Muscle of leg (tissue), 11 donors: ENCODE data around the gene MRPS2. TPM values are rescaled to one million over a fixed set of nuclear protein-coding genes. Genes with fewer than 3 reads are reported as not detected.

Experiments
- DNase-seq: peaks from one replicate; pipeline ENCODE4 v3.0.0; 2013
- H3K27ac ChIP-seq: one replicate; pipeline ENCODE4 v1.5.1; 2013; ENCODE audit warnings: mild to moderate bottlenecking, low read length, control low read depth
- H3K27me3 ChIP-seq: one replicate; pipeline ENCODE4 v1.6.1; 2013; ENCODE audit warnings: low read length; ENCODE audit not compliant: control insufficient read depth, insufficient read depth
- H3K36me3 ChIP-seq: one replicate; pipeline ENCODE4 v1.6.1; 2013; ENCODE audit warnings: low read length; ENCODE audit not compliant: control insufficient read depth, insufficient read depth
- H3K4me1 ChIP-seq: one replicate; pipeline ENCODE4 v1.6.1; 2013; ENCODE audit warnings: low read length; ENCODE audit not compliant: control insufficient read depth, insufficient read depth
- H3K4me3 ChIP-seq: one replicate; pipeline ENCODE4 v1.5.1; 2013; ENCODE audit warnings: low read length, control low read depth
- H3K9me3 ChIP-seq: replicated peaks from 2 replicates; pipeline ENCODE4 v1.6.1; 2013; ENCODE audit warnings: low read depth, low read length; ENCODE audit not compliant: control insufficient read depth
- WGBS: methylation state at CpG from one replicate; pipeline ENCODE4 v1.1.5; 2013; ENCODE audit warnings: missing lambda C conversion rate; ENCODE audit not compliant: insufficient coverage; 5-methylcytosine and 5-hydroxymethylcytosine counted together
- polyA plus RNA-seq, 8 donors: library from polyadenylated mRNA; unstranded; fragments of 120-200 nt; gene quantifications; one replicate each; pipeline versions ENCODE4 v1.2.1 to v1.2.3, GENCODE V29; 2013; ENCODE audit warnings: inconsistent platforms in 1 of 8, low replicate concordance in 1 of 8; ENCODE audit not compliant: insufficient read length in 8 of 8, insufficient read depth in 1 of 8
- total RNA-seq: library from RNA; stranded (reverse); fragments of 120-200 nt; gene quantifications from one replicate; pipeline ENCODE4 v1.2.4, GENCODE V29; 2013

Gene MRPS2
- total and polyA plus RNA-seq, 9 donors, result 15.6 to 41.6 (median 34.3) TPM

DNA sequence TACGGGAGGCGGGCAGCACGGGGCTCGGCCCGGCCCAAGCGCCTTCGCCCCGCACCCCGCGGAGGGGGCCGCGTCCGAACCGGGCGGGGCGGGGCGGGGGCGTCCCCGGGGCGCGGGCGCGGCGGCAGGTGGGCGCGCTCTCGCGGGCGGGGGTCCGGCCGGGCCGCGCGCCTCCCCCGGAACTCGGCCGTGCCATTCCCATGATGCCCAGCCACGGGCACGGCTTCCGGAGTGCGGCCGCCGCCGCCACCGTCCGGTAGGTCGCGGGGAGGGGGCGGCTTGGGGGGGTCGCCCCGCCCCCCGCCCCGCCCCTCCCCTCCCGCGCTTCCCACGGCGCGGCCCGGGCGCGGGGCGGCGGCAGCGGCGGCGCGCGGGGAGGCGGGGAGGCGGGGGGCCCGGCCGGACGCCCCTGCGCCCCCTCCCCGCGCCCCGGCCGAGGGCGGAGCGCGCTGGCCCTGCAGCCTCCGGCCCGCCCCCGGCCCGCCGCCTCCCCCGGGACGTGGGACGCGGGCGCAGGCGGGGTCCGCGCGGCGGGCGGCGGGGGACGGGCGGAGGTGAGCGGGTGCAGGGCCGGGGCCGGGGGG is 20.9 kb upstream of the MRPS2 start, which contains the start of gene PPP1R26:
Gene PPP1R26 (plus strand): TSS at position 314 of the 584 bp plus-strand sequence. CDS start 4,729 bp downstream, outside the sequence.
- Histone ChIP-seq H3K36me3 (peaks cover 14% of the 10 kb centered on the region), H3K27me3 (no peaks in the 10 kb centered on the region), H3K4me1 (peaks cover 14% of the 10 kb centered on the region), H3K27ac (no peak within 1 kb of the TSS), H3K9me3 (no peaks in the 10 kb centered on the region), H3K4me3 (peak within 1 kb of the TSS; percentile 63)
- peak; percentile 34 for DNase-seq
- under 1% methylated on average over 59 of the region's 103 CpGs for WGBS

DNA sequence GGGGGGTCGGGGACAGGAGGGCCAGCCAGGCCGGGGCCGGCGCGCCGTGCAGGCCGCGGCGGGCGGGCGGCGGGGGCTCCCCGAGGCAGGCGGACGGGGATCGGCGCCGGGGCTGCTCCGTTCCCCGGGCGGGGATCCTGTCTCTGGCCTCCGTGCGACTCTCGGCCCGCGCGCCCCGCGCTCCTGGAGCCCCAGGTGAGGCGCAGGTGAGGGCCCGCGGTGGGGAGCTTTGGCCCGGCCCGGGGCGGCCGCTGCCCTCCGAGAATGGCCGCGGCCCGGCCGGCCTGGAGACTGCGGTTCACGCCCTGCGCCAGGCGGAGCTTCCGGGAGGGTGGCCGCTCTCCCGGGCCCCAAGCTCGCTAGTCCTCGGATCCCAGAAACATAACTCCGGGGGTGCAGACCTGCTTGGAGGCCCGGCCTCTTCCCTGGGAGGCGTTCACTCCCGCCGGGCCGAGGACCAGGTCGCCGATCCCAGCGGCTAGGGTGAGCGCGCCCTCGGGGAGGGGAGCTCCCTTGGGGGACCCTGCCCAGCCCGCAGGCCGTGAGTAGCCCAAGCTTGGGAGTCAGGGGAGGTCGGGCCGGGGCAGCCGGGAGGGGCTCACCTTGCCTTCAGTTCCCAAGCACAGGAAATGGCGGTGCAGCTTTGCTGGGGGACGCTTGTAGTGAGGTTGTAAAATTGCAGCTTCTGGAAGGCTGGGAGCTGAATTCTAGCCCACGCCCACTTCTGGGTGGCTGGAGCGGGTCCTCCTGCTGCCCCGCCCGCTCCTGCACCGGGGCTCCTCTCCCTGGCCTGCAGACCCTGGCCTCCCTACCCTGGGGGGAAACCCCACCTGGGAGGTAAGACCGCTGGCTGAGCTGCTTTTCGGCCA is 20.2 kb upstream of the MRPS2 start:
- DNase-seq, result no peak
- Histone ChIP-seq H3K4me3 (peak overlapping the region; percentile 63), H3K27me3 (no peaks in the 10 kb centered on the region), H3K27ac (no peak overlapping the region), H3K4me1 (peaks cover 14% of the 10 kb centered on the region), H3K36me3 (peaks cover 22% of the 10 kb centered on the region), H3K9me3 (no peaks in the 10 kb centered on the region)
- under 1% methylated on average over 72 of the region's 76 CpGs for WGBS

DNA sequence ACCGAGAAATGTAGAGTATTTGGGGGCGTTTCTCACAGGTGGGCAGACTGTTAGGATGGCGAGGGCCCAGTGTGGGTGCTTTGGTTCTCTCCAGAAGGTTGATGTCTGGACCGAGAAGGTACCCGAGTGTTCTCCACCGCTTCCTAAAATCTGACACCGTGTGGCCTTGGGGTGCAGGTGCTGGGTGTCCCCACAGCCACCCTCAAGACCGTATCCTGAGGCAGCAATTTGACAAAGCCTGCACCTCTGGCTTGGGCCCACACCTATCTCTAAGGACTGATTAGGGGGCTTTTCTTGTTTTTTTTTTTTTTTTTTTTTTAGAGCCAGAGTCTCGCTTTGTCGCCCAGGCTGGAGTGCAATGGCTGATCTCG is 19.6 kb upstream of the MRPS2 start:
- Histone ChIP-seq H3K36me3 (peaks cover 28% of the 10 kb centered on the region), H3K27ac (no peak overlapping the region), H3K27me3 (no peaks in the 10 kb centered on the region), H3K4me3 (peak overlapping the region; percentile 63), H3K4me1 (peaks cover 14% of the 10 kb centered on the region), H3K9me3 (no peaks in the 10 kb centered on the region)
- 7% methylated on average over 7 of the region's 11 CpGs for WGBS
- no peak for DNase-seq

GRCh38 chr9:135482015-135482754 is 18.3 kb upstream of the MRPS2 start:
- no peak for DNase-seq
- H3K9me3 ChIP-seq, result no peaks in the 10 kb centered on the region
- WGBS, result 69% methylated on average over 4 of the region's 8 CpGs

GRCh38 chr9:135484460-135485277 is 15.8 kb upstream of the MRPS2 start:
- H3K4me1 ChIP-seq, result peaks cover 10% of the 10 kb centered on the region
- WGBS, result 94% methylated on average over 47 of the region's 47 CpGs
- H3K27ac ChIP-seq, result no peak overlapping the region
- peaks cover 47% of the 10 kb centered on the region for H3K36me3 ChIP-seq
- no peak for DNase-seq
- no peak overlapping the region for H3K4me3 ChIP-seq
- H3K27me3 ChIP-seq, result no peaks in the 10 kb centered on the region
- no peaks in the 10 kb centered on the region for H3K9me3 ChIP-seq

More at GRCh38 chr9:135482015-135482754, 18.3 kb upstream of the MRPS2 start:
- peaks cover 39% of the 10 kb centered on the region for H3K36me3 ChIP-seq
- no peak overlapping the region for H3K4me3 ChIP-seq
- no peaks in the 10 kb centered on the region for H3K27me3 ChIP-seq
- H3K27ac ChIP-seq, result no peak overlapping the region
- H3K4me1 ChIP-seq, result peaks cover 14% of the 10 kb centered on the region

DNA sequence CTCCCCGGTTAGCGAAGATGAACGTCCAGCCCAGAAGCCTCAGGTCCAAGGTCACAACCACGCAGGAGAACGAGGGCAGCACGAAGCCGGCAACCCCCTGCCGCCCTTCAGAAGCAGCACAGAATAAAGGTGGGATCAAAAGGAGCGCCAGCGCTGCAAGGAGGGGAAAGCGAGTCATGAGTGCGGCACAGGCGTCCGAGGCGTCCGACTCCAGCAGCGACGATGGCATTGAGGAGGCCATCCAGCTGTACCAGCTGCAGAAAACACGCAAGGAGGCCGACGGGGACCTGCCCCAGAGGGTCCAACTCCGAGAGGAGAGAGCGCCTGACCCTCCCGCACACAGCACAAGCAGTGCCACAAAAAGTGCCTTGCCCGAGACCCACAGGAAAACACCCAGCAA is 15.1 kb upstream of the MRPS2 start:
- H3K4me3 ChIP-seq, result no peak overlapping the region
- peaks cover 10% of the 10 kb centered on the region for H3K4me1 ChIP-seq
- DNase-seq, result no peak
- 90% methylated on average over 24 of the region's 25 CpGs for WGBS
- no peaks in the 10 kb centered on the region for H3K9me3 ChIP-seq
- no peaks in the 10 kb centered on the region for H3K27me3 ChIP-seq
- H3K36me3 ChIP-seq, result peaks cover 47% of the 10 kb centered on the region
- H3K27ac ChIP-seq, result no peak overlapping the region

DNA sequence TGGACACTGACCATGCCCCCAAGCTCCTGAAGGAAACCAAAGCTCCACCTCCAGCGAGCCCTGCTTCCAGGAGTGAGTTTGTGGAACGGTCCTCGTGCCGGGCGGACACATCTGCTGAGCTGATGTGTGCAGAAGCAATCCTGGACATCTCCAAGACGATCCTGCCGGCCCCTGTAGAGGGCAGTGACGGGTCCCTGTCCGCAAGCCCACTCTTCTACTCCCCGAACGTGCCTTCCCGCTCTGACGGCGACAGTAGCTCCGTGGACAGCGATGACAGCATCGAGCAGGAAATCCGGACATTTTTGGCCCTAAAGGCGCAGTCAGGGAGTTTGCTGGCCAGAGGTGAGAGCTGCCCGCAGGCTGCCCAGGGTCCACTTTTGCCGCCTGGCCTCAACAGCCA is 14.7 kb upstream of the MRPS2 start:
- Histone ChIP-seq H3K36me3 (peaks cover 47% of the 10 kb centered on the region), H3K27ac (no peak overlapping the region), H3K27me3 (no peaks in the 10 kb centered on the region), H3K4me3 (no peak overlapping the region), H3K9me3 (no peaks in the 10 kb centered on the region), H3K4me1 (peaks cover 6% of the 10 kb centered on the region)
- 92% methylated on average over 21 of the region's 21 CpGs for WGBS
- DNase-seq, result no peak

- WGBS, result 88% methylated on average over 33 of the region's 33 CpGs
- peaks cover 47% of the 10 kb centered on the region for H3K36me3 ChIP-seq
These were observed 14.0 kb upstream of the MRPS2 start for GRCh38 chr9:135486267-135487065.

More at GRCh38 chr9:135486267-135487065, 14.0 kb upstream of the MRPS2 start:
- Histone ChIP-seq H3K4me1 (no peaks in the 10 kb centered on the region), H3K4me3 (no peak overlapping the region), H3K9me3 (no peaks in the 10 kb centered on the region), H3K27ac (no peak overlapping the region), H3K27me3 (no peaks in the 10 kb centered on the region)
- DNase-seq, result no peak
